Sigmoid colon (tissue), 7 donors: ENCODE results near the gene ATP11B. TPM values are rescaled to one million over a fixed set of nuclear protein-coding genes. Genes with fewer than 3 reads are reported as not detected.

Experiments
- DNase-seq: peaks from one replicate; pipeline ENCODE4 v3.0.0-alpha.2; 2019
- H3K27ac ChIP-seq, 4 donors: fragments of 200-600 bp; sonication (generic); one replicate each; pipeline ENCODE4 v1.5.1; 2016 to 2019; ENCODE audit warnings: mild to moderate bottlenecking in 1 of 4
- H3K27me3 ChIP-seq, 3 donors: fragments of 200-600 bp; sonication (generic); one replicate each; pipeline ENCODE4 v1.5.1; 2019; ENCODE audit warnings: mild to moderate bottlenecking in 1 of 3
- H3K36me3 ChIP-seq, 4 donors: fragments of 200-600 bp; sonication (generic); one replicate each; pipeline ENCODE4 v1.5.1; 2016 to 2019
- H3K4me1 ChIP-seq, 4 donors: fragments of 200-600 bp; sonication (generic); one replicate each; pipeline ENCODE4 v1.5.1; 2017 to 2019
- H3K4me3 ChIP-seq, 4 donors: fragments of 200-600 bp; sonication (generic); one replicate each; pipeline ENCODE4 v1.5.1; 2017 to 2019; ENCODE audit warnings: mild to moderate bottlenecking in 2 of 4, moderate library complexity in 1 of 4
- H3K9me3 ChIP-seq, 4 donors: fragments of 200-600 bp in 3 of 4; sonication (generic) in 3 of 4; one replicate each; pipeline versions ENCODE4 v1.5.1 to v1.6.1; 2013 to 2019
- CTCF ChIP-seq, 4 experiments: fragments of 450-650 bp in 3 of 4; fragments of 200-600 bp in 1 of 4; IDR thresholded peaks; one replicate each; pipeline ENCODE4 v1.5.1; 2016 to 2019; ENCODE audit warnings: antibody characterized with exemption in 4 of 4, mild to moderate bottlenecking in 3 of 4, moderate library complexity in 2 of 4
- EP300 ChIP-seq, 4 donors: sonication (generic); formaldehyde crosslinking; IDR thresholded peaks; one replicate each; pipeline ENCODE4 v1.6.1; 2017; ENCODE audit warnings: antibody characterized with exemption in 4 of 4
- POLR2A ChIP-seq, 2 donors: fragments of 450-650 bp; IDR thresholded peaks; one replicate each; pipeline ENCODE4 v1.6.1; 2016; ENCODE audit warnings: antibody characterized with exemption in 2 of 2, mild to moderate bottlenecking in 2 of 2, moderate library complexity in 2 of 2
- POLR2AphosphoS5 ChIP-seq, 4 donors: sonication (generic); formaldehyde crosslinking; IDR thresholded peaks; one replicate each; pipeline ENCODE4 v1.6.1; 2017; ENCODE audit warnings: antibody characterized with exemption in 4 of 4
- WGBS, 2 donors: extraction: QIAGEN DNeasy Blood & Tissue Kit; methylation state at CpG; one replicate each; pipeline ENCODE4 v1.1.7; 2013; 5-methylcytosine and 5-hydroxymethylcytosine counted together
- intact Hi-C: fragments of 100-400 bp; cut with DNase I; formaldehyde crosslinking; loops from one replicate; pipeline ENCODE4 v1.15.1; 2023
- polyA plus RNA-seq, 3 donors: library from polyadenylated mRNA; stranded (reverse); fragments of 200-250 nt; gene quantifications; one replicate each; pipeline ENCODE4 v1.2.3, GENCODE V29; 2013
- total RNA-seq, 4 donors: library from RNA; depleted of rRNA; stranded (reverse); fragments of >200 nt; gene quantifications; one replicate each; pipeline ENCODE4 v1.1.0, GENCODE V29; 2016
- donor health status: healthy with polysubstance abuse.
- donor health status: Bipolar disorder and iron deficiency.
- donor health status: healthy.

Gene ATP11B
- total and polyA plus RNA-seq, 7 donors = 6.7 to 69.9 (median 41.8) TPM

DNA sequence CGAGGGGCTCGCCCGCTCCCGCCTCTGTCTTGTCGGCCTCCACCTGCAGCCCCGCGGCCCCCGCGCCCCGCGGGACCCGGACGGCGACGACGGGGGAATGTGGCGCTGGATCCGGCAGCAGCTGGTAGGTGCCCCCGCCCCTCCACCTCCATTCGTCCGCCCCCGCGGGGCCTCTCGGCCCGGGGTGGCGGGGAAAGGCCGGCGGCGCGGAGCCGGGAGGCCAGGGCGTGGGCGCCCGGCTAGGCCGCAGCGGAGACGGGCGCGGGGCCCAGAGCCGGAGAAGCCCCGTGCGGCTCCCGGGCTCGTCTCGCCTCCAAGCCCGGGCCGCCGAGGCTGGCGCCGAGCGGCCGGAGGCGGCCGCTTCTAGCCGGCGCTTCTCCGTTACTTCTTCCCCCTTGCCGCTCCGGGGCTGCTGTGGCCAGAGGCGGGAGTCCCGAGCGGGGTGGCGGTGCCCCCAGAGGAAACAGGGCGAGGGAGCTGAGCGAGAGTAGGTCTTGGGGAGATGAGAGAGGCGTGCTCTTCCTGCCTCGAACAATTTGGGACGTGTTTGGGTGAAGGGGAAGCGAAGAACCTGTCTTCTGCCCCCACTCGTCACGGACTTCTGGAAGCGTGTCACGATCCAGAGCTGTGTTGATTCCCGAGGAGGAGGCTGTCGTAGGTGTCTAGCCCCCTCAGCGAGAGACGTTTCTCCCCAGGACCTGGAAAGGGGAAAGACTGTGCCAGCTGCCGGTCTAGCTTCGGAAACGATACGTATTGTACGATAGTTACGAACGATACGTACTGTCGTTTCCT, 555 bp downstream of the ATP11B start:
- H3K36me3 ChIP-seq = no peaks in the 10 kb centered on the region
- H3K27me3 ChIP-seq = no peaks in the 10 kb centered on the region
- H3K9me3 ChIP-seq = no peaks in the 10 kb centered on the region
- peak; percentile 74 for DNase-seq
- WGBS, 2 donors = 1% methylated on average over 86 of the region's 86 CpGs
- H3K4me1 ChIP-seq = peaks cover 0 to 33% (median 21%) of the 10 kb centered on the region in 4 donors
- peak overlapping the region; percentile 90 to 97 (median 96) for H3K27ac ChIP-seq
- intact Hi-C loops = loop anchor here (1.0 kb wide), 1 partner anchor 186 kb away; the partner anchor contains the start of gene DCUN1D1
- peak overlapping the region; percentile 68 to 98 (median 90) for H3K4me3 ChIP-seq
- TF ChIP-seq CTCF (IDR thresholded peaks at IDR 0.05) (no peak), POLR2A (IDR thresholded peaks at IDR 0.05) (no peak), EP300 (IDR thresholded peaks at IDR 0.05) (no peak), POLR2AphosphoS5 (IDR thresholded peaks at IDR 0.05) (peak in 3 of 4 donors; percentile 23 to 41 (median 27))

DNA sequence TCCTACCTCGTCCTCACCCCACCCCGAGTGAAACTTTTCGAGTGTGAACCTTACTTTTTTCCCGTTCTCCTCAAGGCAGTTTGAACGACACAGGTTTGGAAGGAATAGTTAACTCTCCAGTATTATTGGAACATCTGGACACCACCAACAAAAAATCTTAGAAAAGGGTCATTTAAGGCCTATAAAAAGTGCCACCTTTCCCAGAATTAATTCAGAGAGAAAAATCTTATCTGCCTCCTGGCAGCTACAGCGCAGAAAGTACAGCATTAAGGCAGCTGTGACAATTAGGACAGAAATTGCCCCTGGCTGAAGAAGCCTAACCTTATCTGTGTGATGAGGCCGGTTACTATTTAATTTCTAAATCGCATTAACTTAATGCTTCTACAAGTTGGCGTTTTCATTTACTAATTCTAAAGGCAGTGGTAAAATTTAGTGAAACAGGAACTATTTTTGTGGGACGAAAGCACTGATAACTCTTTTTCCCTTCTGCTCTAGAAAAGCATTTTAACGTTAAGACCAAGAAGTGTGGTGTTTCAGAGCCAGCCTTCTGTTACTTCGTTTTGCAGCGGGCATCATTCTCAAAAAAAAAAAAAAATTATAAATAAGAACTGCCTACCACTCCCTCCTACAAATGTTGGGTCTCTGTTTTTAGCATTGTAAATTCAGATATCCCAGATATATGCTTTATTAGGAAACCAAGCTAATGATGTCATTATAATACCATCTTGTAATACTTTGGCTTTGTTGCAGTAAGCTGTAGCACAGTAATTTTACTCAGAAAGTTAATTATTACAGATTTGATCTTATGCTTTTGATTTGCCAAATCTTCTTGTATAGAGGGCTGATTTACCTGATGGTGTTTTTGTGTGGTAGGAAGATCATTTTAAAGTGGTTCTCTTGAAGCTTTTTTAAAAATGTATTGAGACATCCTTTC, 1.4 kb downstream of the ATP11B start:
- no peak for DNase-seq
- Histone ChIP-seq H3K4me3 (peak overlapping the region; percentile 68 to 98 (median 90)), H3K36me3 (no peaks in the 10 kb centered on the region), H3K9me3 (no peaks in the 10 kb centered on the region), H3K4me1 (peaks cover 0 to 33% (median 21%) of the 10 kb centered on the region in 4 donors), H3K27me3 (no peaks in the 10 kb centered on the region), H3K27ac (peak overlapping the region; percentile 90 to 97 (median 96))
- intact Hi-C loops = no loop called here
- TF ChIP-seq CTCF (IDR thresholded peaks at IDR 0.05) (no peak), POLR2AphosphoS5 (IDR thresholded peaks at IDR 0.05) (no peak), POLR2A (IDR thresholded peaks at IDR 0.05) (no peak), EP300 (IDR thresholded peaks at IDR 0.05) (no peak)
- 2 to 3% methylated on average over 13 of the region's 13 CpGs for WGBS, 2 donors

- H3K27me3 ChIP-seq = no peaks in the 10 kb centered on the region
- H3K9me3 ChIP-seq = no peaks in the 10 kb centered on the region
- H3K4me1 ChIP-seq = peaks cover 0 to 33% (median 21%) of the 10 kb centered on the region in 4 donors
- intact Hi-C loops = no loop called here
- H3K27ac ChIP-seq = peak overlapping the region in 3 of 4 donors; percentile 95 to 97 (median 97)
- no peak for TF ChIP-seq CTCF (IDR thresholded peaks at IDR 0.05)
- TF ChIP-seq POLR2A (IDR thresholded peaks at IDR 0.05) = no peak
- TF ChIP-seq POLR2AphosphoS5 (IDR thresholded peaks at IDR 0.05) = no peak
- TF ChIP-seq EP300 (IDR thresholded peaks at IDR 0.05) = no peak
- peak overlapping the region in 3 of 4 donors; percentile 68 to 98 (median 86) for H3K4me3 ChIP-seq
- DNase-seq = no peak
- H3K36me3 ChIP-seq = no peaks in the 10 kb centered on the region
- 6 to 15% methylated on average over 3 of the region's 3 CpGs for WGBS, 2 donors
These were observed 2.1 kb downstream of the ATP11B start for GRCh38 chr3:182795389-182795782.

DNA sequence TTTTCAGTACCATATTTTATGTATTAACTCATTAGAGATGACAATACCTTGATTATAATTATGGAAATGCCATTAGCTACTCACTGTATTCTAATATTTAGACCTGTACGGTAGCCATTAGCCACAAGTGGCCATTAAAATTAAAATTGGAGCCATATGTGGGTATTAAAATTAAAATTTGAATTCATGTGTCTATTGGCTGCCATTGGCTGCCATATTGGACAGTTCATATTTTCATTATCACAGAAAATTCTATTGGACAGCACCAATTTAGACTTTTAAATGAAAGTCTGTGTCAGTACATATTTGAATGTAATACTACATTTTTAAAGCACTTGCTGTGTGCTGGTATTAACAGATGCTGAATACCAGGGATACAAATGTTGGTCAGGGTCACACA, 3.0 kb downstream of the ATP11B start:
- TF ChIP-seq POLR2AphosphoS5 (IDR thresholded peaks at IDR 0.05) (no peak), POLR2A (IDR thresholded peaks at IDR 0.05) (no peak), EP300 (IDR thresholded peaks at IDR 0.05) (no peak), CTCF (IDR thresholded peaks at IDR 0.05) (no peak)
- intact Hi-C loops = no loop called here
- H3K27ac ChIP-seq = no peak overlapping the region
- no peaks in the 10 kb centered on the region for H3K27me3 ChIP-seq
- WGBS, 2 donors = 92 to 96% methylated on average over 1 of the region's 1 CpG
- no peaks in the 10 kb centered on the region for H3K36me3 ChIP-seq
- peaks cover 0 to 33% (median 24%) of the 10 kb centered on the region in 4 donors for H3K4me1 ChIP-seq
- H3K4me3 ChIP-seq = no peak overlapping the region
- H3K9me3 ChIP-seq = no peaks in the 10 kb centered on the region
- no peak for DNase-seq
